ENCODE results near the gene PTPRU. TPM values are rescaled to one million over a fixed set of nuclear protein-coding genes. Genes with fewer than 3 reads are reported as not detected.

Gene PTPRU
- total and polyA plus RNA-seq, 7 experiments from 2014 or later, result 0.17 to 0.42 TPM; not detected in 5

- H3K27ac ChIP-seq (ENCODE audit: low read depth, low read length), result no peak overlapping the region
- H3K9me3 ChIP-seq (ENCODE audit: control insufficient read depth in 2 of 3, low read length in 3 of 3), result no peaks in the 10 kb centered on the region
- ATAC-seq, result no peak
- H3K36me3 Mint-ChIP-seq, result peaks cover 0 to 4% (median 0%) of the 10 kb centered on the region in 5 donors
- no peak overlapping the region for H3K4me3 ChIP-seq (ENCODE audit: low read length)
- no peaks in the 10 kb centered on the region for H3K4me1 ChIP-seq (ENCODE audit: control insufficient read depth in 2 of 2, insufficient read depth in 2 of 2, low read length in 2 of 2)
- CTCF ChIA-PET, result no interaction called here
- peaks cover 0 to 9% of the 10 kb centered on the region in 2 donors for H3K27me3 ChIP-seq (ENCODE audit: control insufficient read depth in 2 of 2, insufficient read depth in 2 of 2, low read length in 2 of 2)
- no peaks in the 10 kb centered on the region for H3K9me3 Mint-ChIP-seq
- peaks cover 53 to 68% (median 57%) of the 10 kb centered on the region in 5 donors for H3K27me3 Mint-ChIP-seq
- H3K4me3 Mint-ChIP-seq, result no peak overlapping the region
- POLR2A ChIA-PET, result no interaction called here
- H3K4me1 Mint-ChIP-seq, result peaks cover 0 to 4% (median 0%) of the 10 kb centered on the region in 7 donors
- H3K27ac Mint-ChIP-seq, result no peak overlapping the region
- H3K36me3 ChIP-seq (ENCODE audit: control insufficient read depth in 2 of 3, insufficient read depth in 3 of 3, low read length in 3 of 3), result no peaks in the 10 kb centered on the region
- intact Hi-C loops (cut with micrococcal nuclease), result no loop called here
- no peak for DNase-seq
These were observed 34.7 kb downstream of the PTPRU start for GRCh38 chr1:29270929-29271521.

GRCh38 chr1:29271724-29272123 is 35.4 kb downstream of the PTPRU start:
- intact Hi-C loops (cut with micrococcal nuclease), result no loop called here
- Histone ChIP-seq H3K36me3 (ENCODE audit: control insufficient read depth in 2 of 3, insufficient read depth in 3 of 3, low read length in 3 of 3) (no peaks in the 10 kb centered on the region), H3K4me1 (ENCODE audit: control insufficient read depth in 2 of 2, insufficient read depth in 2 of 2, low read length in 2 of 2) (no peaks in the 10 kb centered on the region), H3K9me3 (ENCODE audit: control insufficient read depth in 2 of 3, low read length in 3 of 3) (no peaks in the 10 kb centered on the region), H3K27me3 (ENCODE audit: control insufficient read depth in 2 of 2, insufficient read depth in 2 of 2, low read length in 2 of 2) (peaks cover 0 to 3% of the 10 kb centered on the region in 2 donors), H3K4me3 (ENCODE audit: low read length) (no peak overlapping the region), H3K27ac (ENCODE audit: low read depth, low read length) (no peak overlapping the region)
- H3K4me3 Mint-ChIP-seq, result no peak overlapping the region
- H3K4me1 Mint-ChIP-seq, result peaks cover 0 to 4% (median 0%) of the 10 kb centered on the region in 7 donors
- ATAC-seq, result no peak
- ChIA-PET CTCF (no interaction called here), POLR2A (no interaction called here)
- peaks cover 47 to 61% (median 50%) of the 10 kb centered on the region in 5 donors for H3K27me3 Mint-ChIP-seq
- peaks cover 0 to under 1% (median 0%) of the 10 kb centered on the region in 5 donors for H3K36me3 Mint-ChIP-seq
- no peak for DNase-seq
- H3K27ac Mint-ChIP-seq, result no peak overlapping the region
- no peaks in the 10 kb centered on the region for H3K9me3 Mint-ChIP-seq

DNA sequence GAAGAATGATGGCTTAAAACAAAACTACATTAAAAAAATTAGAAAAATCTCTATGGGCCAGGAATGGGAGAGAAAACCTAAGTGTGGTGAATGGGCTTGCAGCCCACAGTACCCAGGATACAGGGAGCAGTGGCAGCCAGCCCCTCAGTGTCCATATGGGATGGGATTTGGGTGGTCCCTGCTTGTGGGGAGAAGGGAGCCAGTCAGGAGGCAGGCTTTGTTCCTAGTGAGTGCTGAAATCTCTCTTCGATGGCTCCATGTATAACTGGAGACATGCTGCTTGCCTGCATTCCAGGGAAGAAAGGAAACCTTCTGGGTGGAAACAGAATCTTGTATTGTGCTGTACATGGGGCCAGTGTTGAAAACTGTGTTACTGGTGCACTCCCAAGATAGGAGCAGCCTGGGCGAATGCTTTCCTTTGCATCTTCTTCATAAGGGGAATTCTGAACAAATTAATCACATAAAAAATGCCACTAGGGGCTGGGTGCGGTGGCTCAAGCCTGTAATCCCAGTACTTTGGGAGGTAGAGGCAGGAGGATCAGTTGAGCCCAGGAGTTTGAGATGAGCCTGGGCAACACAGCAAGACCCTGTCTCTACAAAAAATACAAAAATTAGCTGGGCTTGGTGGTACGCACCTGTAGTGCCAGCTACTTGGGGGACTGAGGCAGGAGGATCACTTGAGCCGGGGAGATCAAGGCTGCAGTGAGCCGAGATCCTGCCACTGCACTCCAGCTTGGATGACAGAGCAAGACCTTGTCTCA is 36.0 kb downstream of the PTPRU start:
- Mint-ChIP-seq H3K4me3 (no peak overlapping the region), H3K27me3 (peaks cover 40 to 55% (median 44%) of the 10 kb centered on the region in 5 donors), H3K27ac (no peak overlapping the region), H3K4me1 (peaks cover 0 to under 1% (median 0%) of the 10 kb centered on the region in 7 donors), H3K9me3 (no peaks in the 10 kb centered on the region), H3K36me3 (no peaks in the 10 kb centered on the region)
- no peaks in the 10 kb centered on the region for H3K36me3 ChIP-seq (ENCODE audit: control insufficient read depth in 2 of 3, insufficient read depth in 3 of 3, low read length in 3 of 3)
- no peak overlapping the region for H3K4me3 ChIP-seq (ENCODE audit: low read length)
- no peak for ATAC-seq
- DNase-seq, result no peak
- CTCF ChIA-PET, result no interaction called here
- H3K27me3 ChIP-seq (ENCODE audit: control insufficient read depth in 2 of 2, insufficient read depth in 2 of 2, low read length in 2 of 2), result no peaks in the 10 kb centered on the region
- intact Hi-C loops (cut with micrococcal nuclease), result no loop called here
- H3K9me3 ChIP-seq (ENCODE audit: control insufficient read depth in 2 of 3, low read length in 3 of 3), result no peaks in the 10 kb centered on the region
- H3K4me1 ChIP-seq (ENCODE audit: control insufficient read depth in 2 of 2, insufficient read depth in 2 of 2, low read length in 2 of 2), result no peaks in the 10 kb centered on the region
- H3K27ac ChIP-seq (ENCODE audit: low read depth, low read length), result no peak overlapping the region
- POLR2A ChIA-PET, result no interaction called here

DNA sequence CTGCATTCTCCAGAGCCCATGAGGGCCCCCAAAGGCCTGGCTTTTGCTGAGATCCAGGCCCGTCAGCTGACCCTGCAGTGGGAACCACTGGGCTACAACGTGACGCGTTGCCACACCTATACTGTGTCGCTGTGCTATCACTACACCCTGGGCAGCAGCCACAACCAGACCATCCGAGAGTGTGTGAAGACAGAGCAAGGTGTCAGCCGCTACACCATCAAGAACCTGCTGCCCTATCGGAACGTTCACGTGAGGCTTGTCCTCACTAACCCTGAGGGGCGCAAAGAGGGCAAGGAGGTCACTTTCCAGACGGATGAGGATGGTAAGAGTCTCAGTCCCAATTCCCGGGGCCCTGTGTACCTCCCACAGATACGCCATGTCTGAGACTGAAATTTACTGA is 39.1 kb downstream of the PTPRU start:
- no peaks in the 10 kb centered on the region for H3K9me3 ChIP-seq (ENCODE audit: control insufficient read depth in 2 of 3, low read length in 3 of 3)
- Mint-ChIP-seq H3K27me3 (peaks cover 19 to 38% (median 23%) of the 10 kb centered on the region in 5 donors), H3K4me1 (no peaks in the 10 kb centered on the region), H3K9me3 (no peaks in the 10 kb centered on the region), H3K36me3 (no peaks in the 10 kb centered on the region), H3K27ac (no peak overlapping the region), H3K4me3 (no peak overlapping the region)
- H3K27ac ChIP-seq (ENCODE audit: low read depth, low read length), result no peak overlapping the region
- no peak overlapping the region for H3K4me3 ChIP-seq (ENCODE audit: low read length)
- CTCF ChIA-PET, result no interaction called here
- no peaks in the 10 kb centered on the region for H3K27me3 ChIP-seq (ENCODE audit: control insufficient read depth in 2 of 2, insufficient read depth in 2 of 2, low read length in 2 of 2)
- ATAC-seq (no peak), DNase-seq (no peak)
- no peaks in the 10 kb centered on the region for H3K4me1 ChIP-seq (ENCODE audit: control insufficient read depth in 2 of 2, insufficient read depth in 2 of 2, low read length in 2 of 2)
- no peaks in the 10 kb centered on the region for H3K36me3 ChIP-seq (ENCODE audit: control insufficient read depth in 2 of 3, insufficient read depth in 3 of 3, low read length in 3 of 3)
- intact Hi-C loops (cut with micrococcal nuclease), result no loop called here
- POLR2A ChIA-PET, result no interaction called here

DNA sequence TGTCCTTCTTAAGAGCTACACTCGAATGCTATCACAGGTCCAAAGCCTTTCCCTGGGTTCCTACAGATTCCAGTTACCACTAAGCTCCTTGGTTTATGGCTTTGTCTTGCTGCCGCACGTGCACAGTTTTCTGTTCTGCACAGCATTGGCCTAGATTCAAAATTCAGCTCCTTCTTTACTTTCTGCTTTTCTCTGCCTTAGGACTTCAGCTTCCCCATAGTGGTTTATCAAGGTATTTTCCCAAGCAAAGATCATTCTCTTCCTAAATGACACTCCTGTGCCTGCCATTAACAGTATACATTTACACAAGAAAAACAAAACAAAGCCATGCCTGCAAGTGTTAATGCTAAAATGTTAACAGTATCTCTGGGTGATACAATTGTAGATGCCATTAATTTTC is 41.8 kb downstream of the PTPRU start:
- ATAC-seq, result no peak
- Mint-ChIP-seq H3K4me3 (no peak overlapping the region), H3K36me3 (no peaks in the 10 kb centered on the region), H3K4me1 (peaks cover 0 to 2% (median 0%) of the 10 kb centered on the region in 7 donors), H3K27me3 (peaks cover 0 to 15% (median 7%) of the 10 kb centered on the region in 5 donors), H3K9me3 (no peaks in the 10 kb centered on the region), H3K27ac (no peak overlapping the region)
- CTCF ChIA-PET, result no interaction called here
- no peaks in the 10 kb centered on the region for H3K36me3 ChIP-seq (ENCODE audit: control insufficient read depth in 2 of 3, insufficient read depth in 3 of 3, low read length in 3 of 3)
- no peak overlapping the region for H3K27ac ChIP-seq (ENCODE audit: low read depth, low read length)
- intact Hi-C loops (cut with micrococcal nuclease), result no loop called here
- no peaks in the 10 kb centered on the region for H3K4me1 ChIP-seq (ENCODE audit: control insufficient read depth in 2 of 2, insufficient read depth in 2 of 2, low read length in 2 of 2)
- DNase-seq, result no peak
- no peak overlapping the region for H3K4me3 ChIP-seq (ENCODE audit: low read length)
- POLR2A ChIA-PET, result no interaction called here
- no peaks in the 10 kb centered on the region for H3K9me3 ChIP-seq (ENCODE audit: control insufficient read depth in 2 of 3, low read length in 3 of 3)
- no peaks in the 10 kb centered on the region for H3K27me3 ChIP-seq (ENCODE audit: control insufficient read depth in 2 of 2, insufficient read depth in 2 of 2, low read length in 2 of 2)

DNA sequence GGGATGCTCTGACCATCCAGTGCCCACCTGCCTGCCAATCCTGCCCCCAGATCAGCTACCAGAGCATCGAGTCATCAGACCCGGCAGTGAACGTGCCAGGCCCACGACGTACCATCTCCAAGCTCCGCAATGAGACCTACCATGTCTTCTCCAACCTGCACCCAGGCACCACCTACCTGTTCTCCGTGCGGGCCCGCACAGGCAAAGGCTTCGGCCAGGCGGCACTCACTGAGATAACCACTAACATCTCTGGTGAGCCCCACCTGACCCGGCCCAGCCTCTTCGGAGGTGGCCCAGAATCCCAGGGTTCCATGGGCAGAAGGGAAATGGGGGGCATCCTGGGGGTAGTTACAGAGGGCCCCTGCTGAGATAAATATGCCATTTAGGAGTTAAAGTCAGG is 43.1 kb downstream of the PTPRU start:
- Histone ChIP-seq H3K36me3 (ENCODE audit: control insufficient read depth in 2 of 3, insufficient read depth in 3 of 3, low read length in 3 of 3) (no peaks in the 10 kb centered on the region), H3K4me3 (ENCODE audit: low read length) (no peak overlapping the region), H3K27me3 (ENCODE audit: control insufficient read depth in 2 of 2, insufficient read depth in 2 of 2, low read length in 2 of 2) (no peaks in the 10 kb centered on the region), H3K27ac (ENCODE audit: low read depth, low read length) (no peak overlapping the region), H3K4me1 (ENCODE audit: control insufficient read depth in 2 of 2, insufficient read depth in 2 of 2, low read length in 2 of 2) (no peaks in the 10 kb centered on the region), H3K9me3 (ENCODE audit: control insufficient read depth in 2 of 3, low read length in 3 of 3) (no peaks in the 10 kb centered on the region)
- H3K27me3 Mint-ChIP-seq, result peaks cover 0 to 10% (median 5%) of the 10 kb centered on the region in 5 donors
- ChIA-PET POLR2A (no interaction called here), CTCF (no interaction called here)
- H3K9me3 Mint-ChIP-seq, result no peaks in the 10 kb centered on the region
- no peak overlapping the region for H3K27ac Mint-ChIP-seq
- H3K4me3 Mint-ChIP-seq, result no peak overlapping the region
- H3K36me3 Mint-ChIP-seq, result no peaks in the 10 kb centered on the region
- peaks cover 0 to 9% (median 4%) of the 10 kb centered on the region in 7 donors for H3K4me1 Mint-ChIP-seq
- intact Hi-C loops (cut with micrococcal nuclease), result no loop called here
- DNase-seq (no peak), ATAC-seq (no peak)

- Mint-ChIP-seq H3K4me3 (no peak overlapping the region), H3K27ac (no peak overlapping the region)
- POLR2A ChIA-PET, result no interaction called here
These were observed 43.6 kb downstream of the PTPRU start for GRCh38 chr1:29279951-29280391.

More at GRCh38 chr1:29279951-29280391, 43.6 kb downstream of the PTPRU start:
- DNase-seq, result no peak
- Histone ChIP-seq H3K27ac (ENCODE audit: low read depth, low read length) (no peak overlapping the region), H3K27me3 (ENCODE audit: control insufficient read depth in 2 of 2, insufficient read depth in 2 of 2, low read length in 2 of 2) (no peaks in the 10 kb centered on the region), H3K4me1 (ENCODE audit: control insufficient read depth in 2 of 2, insufficient read depth in 2 of 2, low read length in 2 of 2) (no peaks in the 10 kb centered on the region), H3K4me3 (ENCODE audit: low read length) (no peak overlapping the region), H3K9me3 (ENCODE audit: control insufficient read depth in 2 of 3, low read length in 3 of 3) (no peaks in the 10 kb centered on the region), H3K36me3 (ENCODE audit: control insufficient read depth in 2 of 3, insufficient read depth in 3 of 3, low read length in 3 of 3) (no peaks in the 10 kb centered on the region)
- H3K9me3 Mint-ChIP-seq, result no peaks in the 10 kb centered on the region
- ATAC-seq, result no peak
- CTCF ChIA-PET, result no interaction called here
- no peaks in the 10 kb centered on the region for H3K36me3 Mint-ChIP-seq
- H3K27me3 Mint-ChIP-seq, result peaks cover 0 to 9% (median 3%) of the 10 kb centered on the region in 5 donors
- peaks cover 0 to 9% (median 4%) of the 10 kb centered on the region in 7 donors for H3K4me1 Mint-ChIP-seq
- intact Hi-C loops (cut with micrococcal nuclease), result no loop called here

Data from naive thymus-derived CD4-positive, alpha-beta T cell (primary cell).